Gastrocnemius medialis (tissue), 4 donors: ENCODE results near the gene POLH. TPM values are rescaled to one million over a fixed set of nuclear protein-coding genes. Genes with fewer than 3 reads are reported as not detected.

ENCODE experiments used
- ATAC-seq, 2 donors: fragments of 150-250 bp; one replicate each; pipeline ENCODE4 v1.9.1; 2016
- DNase-seq, 2 donors: peaks; one replicate each; pipeline ENCODE4 v3.0.0-alpha.2; 2019
- H3K27ac ChIP-seq, 4 donors: fragments of 200-600 bp; sonication (generic); 1 replicate in 1 of 4; 2 replicates in 3 of 4; pipeline ENCODE4 v1.5.1; 2016 to 2018; ENCODE audit warnings: mild to moderate bottlenecking in 2 of 4, moderate library complexity in 1 of 4
- H3K27me3 ChIP-seq, 3 donors: fragments of 200-600 bp; sonication (generic) in 2 of 3; 1 replicate in 1 of 3; 2 replicates in 2 of 3; pipeline versions ENCODE4 v1.5.1 to v1.6.0; 2016 to 2019; ENCODE audit warnings: mild to moderate bottlenecking in 1 of 3, moderate library complexity in 1 of 3
- H3K36me3 ChIP-seq, 2 donors: fragments of 200-600 bp; sonication (generic) in 1 of 2; one replicate each; pipeline ENCODE4 v1.5.1; 2017 to 2018
- H3K4me1 ChIP-seq, 2 donors: fragments of 200-600 bp; sonication (generic) in 1 of 2; one replicate each; pipeline ENCODE4 v1.5.1; 2016 to 2017; ENCODE audit warnings: mild to moderate bottlenecking in 2 of 2
- H3K4me3 ChIP-seq, 4 donors: fragments of 200-600 bp; sonication (generic) in 3 of 4; 1 replicate in 1 of 4; 2 replicates in 3 of 4; pipeline ENCODE4 v1.5.1; 2016 to 2019; ENCODE audit warnings: mild to moderate bottlenecking in 2 of 4
- H3K9me3 ChIP-seq, 3 donors: fragments of 200-600 bp; sonication (generic) in 2 of 3; 1 replicate in 1 of 3; 2 replicates in 2 of 3; pipeline ENCODE4 v1.5.1; 2016 to 2019
- CTCF ChIP-seq, 5 experiments: fragments of 450-650 bp in 3 of 5; fragments of 200-600 bp in 2 of 5; sonication (generic) in 2 of 5; IDR thresholded peaks in 4 of 5; conservative IDR thresholded peaks in 1 of 5; 1 replicate in 4 of 5; 2 replicates in 1 of 5; pipeline ENCODE4 v1.5.1; 2016 to 2019; ENCODE audit warnings: antibody characterized with exemption in 5 of 5, mild to moderate bottlenecking in 3 of 5, moderate library complexity in 3 of 5
- POLR2A ChIP-seq, 2 donors: fragments of 450-650 bp; IDR thresholded peaks; one replicate each; pipeline ENCODE4 v1.6.1; 2017; ENCODE audit warnings: antibody characterized with exemption in 2 of 2, mild to moderate bottlenecking in 2 of 2, moderate library complexity in 2 of 2
- in situ Hi-C, 4 donors: fragments of 200-750 bp; cut with MboI; loops; one replicate each; pipeline versions ENCODE4 v1.15.0 to v1.8.0; 2017; ENCODE audit warnings: low sequenced_read_pairs in 4 of 4
- intact Hi-C: fragments of 100-400 bp; cut with DNase I; formaldehyde crosslinking; loops from one replicate; pipeline ENCODE4 v1.15.1; 2023; ENCODE audit warnings: low total_unique reads
- total RNA-seq, 4 donors: library from RNA; depleted of rRNA; stranded (reverse); fragments of >200 nt; gene quantifications; one replicate each; pipeline versions ENCODE4 v1.1.0 to v1.2.3, GENCODE V29; 2016

POLH gene
- total RNA-seq, 4 donors from 2014 or later: 3.8 to 6.9 (median 5.3) TPM

GRCh38 chr6:43593938-43594337, 18.0 kb downstream of the POLH start:
- no peak for ATAC-seq
- Histone ChIP-seq H3K27ac (no peak overlapping the region), H3K4me3 (no peak overlapping the region), H3K4me1 (no peaks in the 10 kb centered on the region), H3K9me3 (no peaks in the 10 kb centered on the region), H3K27me3 (no peaks in the 10 kb centered on the region), H3K36me3 (peaks cover 0 to 25% of the 10 kb centered on the region in 2 donors)
- no peak for DNase-seq
- TF ChIP-seq POLR2A (IDR thresholded peaks at IDR 0.05) (no peak), CTCF (IDR thresholded peaks at IDR 0.05 in 4 of 5, conservative IDR thresholded peaks at IDR 0.05 in 1 of 5) (no peak)
- intact Hi-C loops: no loop called here
- in situ Hi-C loops: no loop called here

- in situ Hi-C loops: loop anchor here in 1 of 4 donors (10.0 kb wide), 1 partner anchor 484 kb away; no protein-coding TSS in a partner anchor
- H3K27me3 ChIP-seq: no peaks in the 10 kb centered on the region
- peaks cover 0 to 53% of the 10 kb centered on the region in 2 donors for H3K36me3 ChIP-seq
- DNase-seq: no peak
- no peaks in the 10 kb centered on the region for H3K9me3 ChIP-seq
- TF ChIP-seq CTCF (IDR thresholded peaks at IDR 0.05 in 4 of 5, conservative IDR thresholded peaks at IDR 0.05 in 1 of 5) (no peak), POLR2A (IDR thresholded peaks at IDR 0.05) (no peak)
- H3K4me1 ChIP-seq: no peaks in the 10 kb centered on the region
- intact Hi-C loops: no loop called here
- H3K27ac ChIP-seq: no peak overlapping the region
- H3K4me3 ChIP-seq: no peak overlapping the region
- ATAC-seq: no peak
Observed at GRCh38 chr6:43600595-43600994, 24.6 kb downstream of the POLH start.

- Histone ChIP-seq H3K27ac (no peak overlapping the region), H3K4me3 (no peak overlapping the region), H3K4me1 (no peaks in the 10 kb centered on the region), H3K27me3 (no peaks in the 10 kb centered on the region), H3K9me3 (no peaks in the 10 kb centered on the region), H3K36me3 (peaks cover 0 to 58% of the 10 kb centered on the region in 2 donors)
- no peak for DNase-seq
- no peak for TF ChIP-seq POLR2A (IDR thresholded peaks at IDR 0.05)
- no peak for TF ChIP-seq CTCF (IDR thresholded peaks at IDR 0.05 in 4 of 5, conservative IDR thresholded peaks at IDR 0.05 in 1 of 5)
- ATAC-seq: no peak
- in situ Hi-C loops (loop anchor here in 1 of 4 donors (10.0 kb wide), 1 partner anchor 481 kb away; no protein-coding TSS in a partner anchor), intact Hi-C loops (no loop called here)
Observed at GRCh38 chr6:43604174-43604573, 28.2 kb downstream of the POLH start.

- Histone ChIP-seq H3K27me3 (no peaks in the 10 kb centered on the region), H3K4me3 (no peak overlapping the region), H3K36me3 (peaks cover under 1 to 62% of the 10 kb centered on the region in 2 donors), H3K27ac (no peak overlapping the region), H3K4me1 (no peaks in the 10 kb centered on the region), H3K9me3 (no peaks in the 10 kb centered on the region)
- TF ChIP-seq CTCF (IDR thresholded peaks at IDR 0.05 in 4 of 5, conservative IDR thresholded peaks at IDR 0.05 in 1 of 5) (no peak), POLR2A (IDR thresholded peaks at IDR 0.05) (no peak)
- ATAC-seq (no peak), DNase-seq (no peak)
- in situ Hi-C loops: loop anchor here in 1 of 4 donors (10.0 kb wide), 1 partner anchor 479 kb away; no protein-coding TSS in a partner anchor
- intact Hi-C loops: loop anchor here (5.0 kb wide), 1 partner anchor 471 kb away; no protein-coding TSS in a partner anchor
Observed at GRCh38 chr6:43606019-43606418, 30.0 kb downstream of the POLH start.
